NCI-H748 (cell line): ENCODE results near the gene ZYG11A.
A peak's percentile ranks its signal among the peaks of the same experiment; 100 is the strongest.
"Not testable (repeated sequence)": the region's sequence is repeated elsewhere in the genome, so short reads cannot be mapped to it uniquely, and the experiment has no call there.

Experiments
- DNase-seq: peaks from one replicate; lab custom pipeline; 2025; ENCODE audit not compliant: unreplicated experiment; lab: John Stamatoyannopoulos, UW

Gene ZYG11A

DNA sequence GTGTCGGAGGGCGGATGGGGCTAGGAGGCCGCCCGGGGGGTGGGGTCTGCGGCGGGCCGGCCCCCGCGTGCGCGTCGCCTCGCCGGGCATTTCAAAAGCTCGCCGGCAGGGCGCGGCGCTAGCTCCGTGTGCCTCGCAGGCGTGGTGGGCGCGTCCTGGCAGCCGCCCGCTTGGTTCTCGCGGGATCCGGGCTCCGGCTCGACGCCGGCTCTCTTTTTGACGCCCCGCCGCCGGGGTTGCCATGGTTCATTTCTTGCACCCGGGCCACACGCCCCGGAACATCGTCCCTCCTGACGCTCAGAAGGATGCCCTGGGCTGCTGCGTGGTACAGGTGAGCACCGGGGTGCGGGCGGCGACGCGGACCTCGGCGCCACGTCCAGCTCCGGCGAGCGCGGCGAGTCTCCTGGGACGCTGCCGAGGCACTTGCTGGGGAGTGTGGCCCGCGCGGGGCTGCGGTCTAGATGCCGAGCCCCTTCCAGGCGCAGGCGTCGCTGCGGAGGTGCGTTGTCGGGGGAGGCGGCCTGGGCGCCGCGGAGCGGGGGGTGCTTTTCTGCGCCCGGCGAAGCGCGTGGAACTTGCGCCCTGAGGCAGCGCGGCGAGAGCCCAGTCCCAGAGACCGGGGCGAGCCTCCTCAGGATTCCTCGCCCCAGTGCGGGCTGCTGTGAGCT, at the start of gene ZYG11A:
TSS of gene ZYG11A (plus strand) at position 118 of the 668 bp plus-strand sequence. CDS start at position 242, 124 bp downstream.
- DNase-seq = peak; percentile 92

DNA sequence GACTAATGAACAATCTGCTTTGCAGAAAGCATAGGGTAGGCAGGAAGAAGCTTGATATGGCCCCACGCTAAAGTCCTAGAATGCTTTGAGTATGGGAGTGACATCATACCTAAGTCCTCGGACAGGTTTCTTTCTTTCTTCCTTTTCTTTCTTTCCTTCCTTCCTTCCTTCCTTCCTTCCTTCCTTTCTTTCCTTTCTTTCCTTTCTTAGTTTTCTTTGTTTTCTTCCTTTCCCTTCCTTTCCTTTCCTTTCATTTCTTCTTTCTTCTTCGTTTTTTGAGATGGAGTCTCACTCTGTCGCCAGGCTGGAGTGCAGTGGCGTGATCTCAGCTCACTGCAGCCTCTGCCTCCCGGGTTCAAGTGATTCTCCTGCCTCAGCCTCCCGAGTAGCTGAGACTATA, 48.8 kb upstream of the ZYG11A start:
- DNase-seq = not testable (repeated sequence)

- no peak for DNase-seq
Observed at GRCh38 chr1:52795464-52795863, 47.1 kb upstream of the ZYG11A start.

- no peak for DNase-seq
Observed at GRCh38 chr1:52798331-52798730, 44.2 kb upstream of the ZYG11A start.

GRCh38 chr1:52801011-52801410, 41.5 kb upstream of the ZYG11A start:
- DNase-seq = no peak

GRCh38 chr1:52804083-52804482, 38.5 kb upstream of the ZYG11A start:
- DNase-seq = not testable (repeated sequence)

DNA sequence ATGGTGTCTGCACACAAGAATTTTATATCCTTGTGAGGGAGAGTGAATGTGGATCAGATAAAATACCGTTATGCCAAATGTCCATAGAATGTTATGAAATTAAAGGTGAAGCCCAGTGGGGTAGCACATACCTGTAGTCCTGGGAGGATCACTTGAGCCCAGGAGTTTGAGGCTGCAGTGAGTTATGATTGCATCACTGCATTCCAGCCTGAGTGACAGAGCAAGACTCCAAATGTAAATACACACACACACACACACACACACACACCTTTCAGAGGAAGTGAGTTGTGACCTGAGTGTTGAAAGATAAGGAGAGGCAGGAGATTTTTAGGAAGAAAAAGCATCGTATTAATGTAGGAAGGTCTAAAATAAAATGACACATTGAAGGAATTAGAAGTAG, 28.1 kb upstream of the ZYG11A start:
- no peak for DNase-seq

GRCh38 chr1:52820830-52821229, 21.7 kb upstream of the ZYG11A start:
- DNase-seq = not testable (repeated sequence)

- peak; percentile 9 for DNase-seq
Observed at GRCh38 chr1:52825868-52826267, 16.7 kb upstream of the ZYG11A start.

DNA sequence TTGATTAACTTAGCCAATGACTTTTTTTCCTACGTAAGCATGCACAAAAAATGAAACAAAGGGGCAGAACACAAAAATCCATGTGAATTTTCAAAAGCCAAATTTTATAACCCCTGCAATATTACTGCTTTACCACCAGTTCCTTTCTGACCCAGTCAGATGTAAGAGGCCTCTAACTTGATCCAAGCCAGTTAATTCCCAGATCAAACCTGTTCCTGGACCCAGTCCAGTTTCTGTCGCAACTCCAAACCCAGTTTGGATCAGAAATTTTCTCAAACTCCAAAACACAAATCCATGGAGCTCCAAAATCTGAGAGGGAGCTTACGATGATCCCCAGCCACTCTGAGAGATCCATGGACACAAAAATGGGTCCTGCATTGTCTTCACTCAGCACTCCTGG, 7.8 kb upstream of the ZYG11A start:
- no peak for DNase-seq

GRCh38 chr1:52836035-52836434, 6.5 kb upstream of the ZYG11A start:
- DNase-seq = no peak

GRCh38 chr1:52839175-52839574, 3.4 kb upstream of the ZYG11A start:
- not testable (repeated sequence) for DNase-seq

DNA sequence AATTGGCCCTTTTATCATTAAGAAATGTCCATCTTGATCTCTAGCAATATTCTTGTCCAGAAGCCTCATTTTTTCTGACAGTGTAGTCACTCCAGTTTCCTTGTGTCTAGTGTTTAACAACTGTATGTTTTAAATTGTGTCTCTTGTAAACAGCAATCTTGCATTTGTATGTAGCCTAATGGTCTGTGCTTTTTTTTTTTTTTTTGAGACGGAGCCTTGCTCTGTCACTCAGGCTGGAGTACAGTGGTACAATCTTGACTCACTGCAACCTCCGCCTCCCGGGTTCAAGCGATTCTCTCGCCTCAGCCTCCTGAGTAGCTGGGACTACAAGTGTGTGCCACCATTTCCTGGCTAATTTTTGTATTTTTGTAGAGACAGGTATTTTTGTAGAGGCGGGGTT, 2.6 kb downstream of the ZYG11A start:
- not testable (repeated sequence) for DNase-seq

- DNase-seq = no peak
Observed at GRCh38 chr1:52848423-52848822, 5.9 kb downstream of the ZYG11A start.

DNA sequence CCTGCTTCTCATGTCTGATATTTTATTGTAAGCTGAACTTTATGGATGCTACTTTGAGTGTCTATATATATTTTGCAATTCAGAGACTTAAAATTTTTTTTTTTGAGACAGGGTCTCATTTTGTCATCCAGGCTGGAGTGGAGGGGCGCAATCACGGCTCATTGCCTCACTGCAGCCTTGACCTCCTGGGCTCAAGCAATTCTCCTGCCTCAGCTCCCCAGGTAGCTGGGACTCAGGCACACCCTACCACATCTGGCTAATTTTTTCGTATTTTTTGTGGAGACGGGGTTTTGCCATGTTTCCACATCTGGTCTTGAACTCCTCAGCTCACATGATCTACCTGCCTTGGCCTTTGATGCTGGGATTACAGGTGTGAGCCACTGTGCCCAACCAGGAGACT, 8.4 kb downstream of the ZYG11A start:
- no peak for DNase-seq

- no peak for DNase-seq
Observed at GRCh38 chr1:52852854-52853253, 10.3 kb downstream of the ZYG11A start.

- DNase-seq = no peak
Observed at GRCh38 chr1:52855584-52855983, 13.0 kb downstream of the ZYG11A start.

DNA sequence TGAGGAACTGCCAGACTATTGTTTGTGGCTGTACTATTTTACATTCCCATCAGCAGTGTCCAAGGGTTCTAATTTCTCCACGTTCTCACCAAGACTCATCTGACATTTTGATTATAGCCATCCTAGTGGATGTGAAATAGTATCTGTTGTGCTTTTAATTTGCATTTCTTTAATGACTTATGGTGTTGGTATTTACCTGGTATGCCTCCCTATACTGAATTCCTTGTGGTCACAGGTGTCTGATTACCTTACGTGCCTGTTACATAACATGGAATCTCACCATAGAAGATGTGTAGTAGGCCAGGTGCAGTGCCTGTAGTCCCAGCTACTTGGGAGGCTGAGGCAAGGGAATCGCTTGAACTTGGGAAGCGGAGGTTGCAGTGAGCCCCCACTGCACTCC, 13.5 kb downstream of the ZYG11A start:
- no peak for DNase-seq

DNA sequence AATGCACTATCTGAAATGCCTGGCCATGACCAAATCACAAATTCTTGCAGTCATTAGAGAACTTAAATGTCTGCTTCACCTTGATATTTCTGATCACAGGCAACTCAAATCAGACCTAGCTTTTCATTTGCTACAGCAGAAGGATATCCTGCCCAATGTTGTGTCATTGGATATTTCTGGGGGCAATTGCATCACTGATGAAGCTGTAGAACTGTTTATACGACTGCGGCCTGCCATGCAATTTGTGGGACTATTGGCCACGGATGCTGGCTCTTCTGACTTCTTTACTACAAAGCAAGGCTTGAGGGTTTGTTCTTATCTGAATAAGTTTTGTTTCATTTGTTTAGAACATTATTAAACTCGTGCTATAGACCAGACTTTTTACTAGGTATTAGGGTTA, 14.9 kb downstream of the ZYG11A start:
- no peak for DNase-seq

DNA sequence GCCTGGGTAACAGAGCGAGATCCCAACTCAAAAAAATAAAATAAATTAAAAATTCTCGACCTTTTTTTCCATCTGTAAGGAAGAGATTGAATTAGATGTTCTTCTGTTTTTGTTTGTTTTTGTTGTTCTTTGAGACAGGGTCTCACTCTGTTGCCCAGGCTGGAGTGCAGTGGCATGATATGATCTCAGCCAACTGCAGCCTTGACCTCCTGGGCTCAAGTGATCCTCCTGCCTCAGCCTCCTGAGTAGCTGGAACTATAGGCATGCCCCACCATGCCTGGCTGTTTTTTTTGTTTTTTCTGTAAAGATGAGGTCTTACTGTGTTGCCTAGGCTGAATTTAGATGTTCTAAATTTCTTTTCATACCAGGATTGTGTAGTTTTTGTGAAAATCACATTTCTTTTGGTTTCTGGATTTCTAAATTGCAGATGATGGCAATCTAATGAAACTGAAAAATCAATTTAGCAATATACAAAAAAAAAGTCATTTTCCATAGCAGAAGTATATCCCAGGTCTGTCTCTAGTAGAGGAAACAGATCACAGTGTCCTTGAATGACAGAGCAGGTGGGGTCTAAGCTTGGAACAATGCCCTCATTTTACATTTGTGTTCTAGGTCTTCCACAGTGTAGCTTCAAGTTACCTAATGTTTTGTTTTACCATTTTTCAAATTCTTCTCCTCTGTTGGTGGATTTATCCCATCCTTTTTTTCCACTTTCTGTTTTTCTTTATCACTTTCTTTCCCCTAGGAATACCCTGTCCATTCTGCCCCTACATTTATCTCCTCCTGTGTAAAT, 20.3 kb downstream of the ZYG11A start:
- no peak for DNase-seq

DNA sequence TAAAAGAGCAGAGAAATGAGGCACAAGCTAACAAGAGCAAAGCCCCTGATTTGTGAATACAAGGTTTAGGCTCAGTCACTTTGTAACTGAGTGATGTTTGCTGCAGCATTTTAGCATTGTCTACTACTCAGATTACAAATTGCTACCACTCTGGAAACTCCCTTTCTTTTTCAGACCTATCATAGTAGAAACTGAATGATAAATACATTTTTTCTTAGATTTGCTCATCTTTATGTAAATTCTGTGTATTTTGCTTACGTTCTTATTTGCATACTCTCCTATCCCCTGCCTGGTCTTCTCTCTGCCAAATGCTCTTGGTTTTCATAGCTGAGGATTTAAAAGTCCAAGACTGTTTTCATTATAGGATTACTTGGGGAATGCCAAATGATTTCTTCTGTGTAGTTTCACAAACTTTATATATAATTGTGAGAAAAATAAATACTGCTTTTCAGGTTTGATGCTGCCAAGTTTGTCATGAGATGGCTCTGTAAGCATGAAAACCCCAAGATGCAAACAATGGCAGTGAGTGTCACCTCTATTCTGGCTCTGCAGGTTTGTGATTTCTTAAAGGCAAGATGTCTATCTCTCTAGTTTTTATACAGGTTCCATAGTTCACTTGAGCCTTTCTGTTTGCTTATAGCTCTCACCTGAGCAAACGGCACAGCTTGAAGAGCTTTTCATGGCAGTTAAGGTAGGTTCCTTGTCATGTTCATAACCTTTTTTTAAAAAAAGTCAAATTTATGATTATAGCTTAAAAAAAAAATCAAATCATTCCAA, 24.7 kb downstream of the ZYG11A start:
- DNase-seq = no peak

GRCh38 chr1:52869727-52870126, 27.2 kb downstream of the ZYG11A start:
- not testable (repeated sequence) for DNase-seq
